NB4 (cell line): ENCODE results near the gene DOCK2.

ENCODE experiments used
- DNase-seq: peaks from one replicate; pipeline ENCODE4 v3.0.0; 2010; ENCODE audit warnings: low read depth
- H3K4me3 ChIP-seq: one replicate; pipeline ENCODE4 v1.5.1; 2011; ENCODE audit warnings: mild to moderate bottlenecking, low read depth, low read length, moderate library complexity
- CTCF ChIP-seq: IDR thresholded peaks from one replicate; pipeline ENCODE4 v1.5.1; 2012; ENCODE audit warnings: low read depth, low read length
- MAX ChIP-seq: IDR thresholded peaks from 2 replicates; pipeline ENCODE4 v1.6.1; 2011; ENCODE audit warnings: low read depth, low read length
- MYC ChIP-seq: IDR thresholded peaks from 2 replicates; pipeline ENCODE4 v1.6.1; 2011; ENCODE audit warnings: low read depth, low read length
- POLR2A ChIP-seq: IDR thresholded peaks from 2 replicates; pipeline ENCODE4 v1.6.1; 2011; ENCODE audit warnings: mild to moderate bottlenecking; ENCODE audit not compliant: insufficient read length; ENCODE audit errors: extremely low read depth

Gene DOCK2

GRCh38 chr5:170107674-170108073 lies 470.6 kb downstream of the DOCK2 start:
- no peak for DNase-seq
- TF ChIP-seq MAX (no peak), POLR2A (no peak), CTCF (no peak), MYC (no peak)
- H3K4me3 ChIP-seq, result no peak overlapping the region

- TF ChIP-seq POLR2A (no peak), CTCF (no peak), MYC (no peak), MAX (no peak)
- no peak overlapping the region for H3K4me3 ChIP-seq
- no peak for DNase-seq
Observed at GRCh38 chr5:170108266-170108785, 471.3 kb downstream of the DOCK2 start.

- TF ChIP-seq MYC (no peak), MAX (no peak), CTCF (no peak), POLR2A (no peak)
- DNase-seq, result no peak
- H3K4me3 ChIP-seq, result no peak overlapping the region
Observed at GRCh38 chr5:170109059-170110031, 472.3 kb downstream of the DOCK2 start.

GRCh38 chr5:170110403-170111087 lies 473.5 kb downstream of the DOCK2 start:
- H3K4me3 ChIP-seq, result no peak overlapping the region
- DNase-seq, result no peak
- no peak for TF ChIP-seq CTCF
- no peak for TF ChIP-seq MYC
- no peak for TF ChIP-seq MAX
- no peak for TF ChIP-seq POLR2A

GRCh38 chr5:170111088-170111785 lies 474.2 kb downstream of the DOCK2 start:
- no peak for DNase-seq
- H3K4me3 ChIP-seq, result no peak overlapping the region
- TF ChIP-seq CTCF (no peak), MAX (no peak), MYC (no peak), POLR2A (no peak)
